Memory B cell (primary cell): ENCODE results near the gene ENDOD1.
A peak's percentile ranks its signal among the peaks of the same experiment; 100 is the strongest.
"Not testable (repeated sequence)": the region's sequence is repeated elsewhere in the genome, so short reads cannot be mapped to it uniquely, and the experiment has no call there.

Experiments used
- ATAC-seq: fragments of 150-1000 bp; cut with Tn5 transposase; 2 replicates; pipeline ENCODE4 v1.10.0; 2021; ENCODE audit warnings: low read depth, mild to moderate bottlenecking, moderate library complexity
- DNase-seq, 2 donors: peaks; one replicate each; pipeline ENCODE4 v3.0.0; 2022; ENCODE audit warnings: low spot score in 2 of 2
- H3K27ac Mint-ChIP-seq: one replicate; pipeline ENCODE4 v1.8.0; 2022; ENCODE audit warnings: mild to moderate bottlenecking, moderate library complexity, mixed read lengths
- H3K27me3 Mint-ChIP-seq: one replicate; pipeline ENCODE4 v1.8.0; 2022; ENCODE audit warnings: mixed read lengths
- H3K36me3 Mint-ChIP-seq: one replicate; pipeline ENCODE4 v1.8.0; 2022; ENCODE audit warnings: mild to moderate bottlenecking, mixed read lengths
- H3K4me1 Mint-ChIP-seq: one replicate; pipeline ENCODE4 v1.8.0; 2022; ENCODE audit warnings: mixed read lengths
- H3K4me3 Mint-ChIP-seq: one replicate; pipeline ENCODE4 v1.8.0; 2022; ENCODE audit warnings: mild to moderate bottlenecking, moderate library complexity, mixed read lengths
- H3K9me3 Mint-ChIP-seq: one replicate; pipeline ENCODE4 v1.8.0; 2022; ENCODE audit warnings: mixed read lengths

Gene ENDOD1

GRCh38 chr11:95089620-95090542, at the start of gene ENDOD1:
TSS of gene ENDOD1 (plus strand) at chr11:95089846. CDS start at chr11:95089928, 82 bp downstream.
- Mint-ChIP-seq H3K4me3 (peak within 1 kb of the TSS; percentile 98), H3K27me3 (no peaks in the 10 kb centered on the region), H3K9me3 (no peaks in the 10 kb centered on the region), H3K27ac (peak within 1 kb of the TSS; percentile 96), H3K36me3 (no peaks in the 10 kb centered on the region), H3K4me1 (peaks cover 37% of the 10 kb centered on the region)
- ATAC-seq (peak; percentile 88), DNase-seq (peak; percentile 81 to 82)

DNA sequence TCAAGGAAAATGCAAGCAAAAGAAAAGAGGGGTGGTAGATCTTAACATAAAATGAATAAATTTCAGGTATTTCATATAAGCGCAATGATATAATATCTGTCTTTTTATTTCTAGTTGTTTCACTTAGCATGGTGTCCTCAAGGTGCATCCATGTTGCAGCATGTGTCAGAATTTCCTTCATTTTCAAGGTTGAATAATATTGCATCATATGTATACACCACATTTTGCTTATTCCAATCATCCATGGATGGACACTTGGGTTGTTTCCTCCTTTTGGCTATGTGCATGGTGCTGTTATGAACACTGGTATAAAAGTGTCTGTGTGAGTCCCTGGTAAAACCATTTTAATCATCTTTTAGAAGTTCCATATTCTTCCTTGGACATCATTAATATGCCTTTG, 47.4 kb upstream of the ENDOD1 start:
- no peak for ATAC-seq
- no peaks in the 10 kb centered on the region for H3K9me3 Mint-ChIP-seq
- no peak for DNase-seq
- H3K4me3 Mint-ChIP-seq: no peak overlapping the region
- H3K27me3 Mint-ChIP-seq: peaks cover 14% of the 10 kb centered on the region
- H3K27ac Mint-ChIP-seq: no peak overlapping the region
- H3K36me3 Mint-ChIP-seq: no peaks in the 10 kb centered on the region
- H3K4me1 Mint-ChIP-seq: no peaks in the 10 kb centered on the region

- H3K4me1 Mint-ChIP-seq: no peaks in the 10 kb centered on the region
- no peak overlapping the region for H3K4me3 Mint-ChIP-seq
- ATAC-seq (no peak), DNase-seq (no peak)
- H3K27me3 Mint-ChIP-seq: peaks cover 13% of the 10 kb centered on the region
- H3K36me3 Mint-ChIP-seq: no peaks in the 10 kb centered on the region
- H3K9me3 Mint-ChIP-seq: no peaks in the 10 kb centered on the region
- no peak overlapping the region for H3K27ac Mint-ChIP-seq
Measured at GRCh38 chr11:95042906-95043305, 46.7 kb upstream of the ENDOD1 start.

GRCh38 chr11:95044010-95044409, 45.6 kb upstream of the ENDOD1 start:
- H3K27ac Mint-ChIP-seq: no peak overlapping the region
- no peaks in the 10 kb centered on the region for H3K9me3 Mint-ChIP-seq
- H3K4me3 Mint-ChIP-seq: no peak overlapping the region
- ATAC-seq (no peak), DNase-seq (no peak)
- peaks cover 11% of the 10 kb centered on the region for H3K27me3 Mint-ChIP-seq
- H3K4me1 Mint-ChIP-seq: no peaks in the 10 kb centered on the region
- no peaks in the 10 kb centered on the region for H3K36me3 Mint-ChIP-seq

DNA sequence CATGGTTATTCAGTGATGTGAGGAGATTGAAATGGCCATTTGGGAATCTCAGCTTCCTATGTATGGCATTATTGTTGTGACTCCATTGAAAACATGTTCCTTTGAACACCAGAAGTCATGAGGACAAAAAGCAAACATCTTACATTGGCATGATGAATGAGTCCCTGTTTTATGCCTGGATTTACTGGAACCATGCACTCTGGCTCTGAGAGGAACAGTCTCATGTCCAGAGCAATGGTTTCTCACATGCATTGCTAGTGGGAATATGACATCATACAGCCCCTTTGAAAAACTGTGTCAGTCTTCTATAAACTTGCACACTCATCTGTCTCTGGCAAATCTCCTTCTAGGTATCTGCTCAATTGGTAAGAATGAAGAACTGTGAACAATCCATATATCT, 43.8 kb upstream of the ENDOD1 start:
- no peak for DNase-seq
- Mint-ChIP-seq H3K27me3 (peaks cover 11% of the 10 kb centered on the region), H3K36me3 (no peaks in the 10 kb centered on the region), H3K4me1 (no peaks in the 10 kb centered on the region), H3K27ac (no peak overlapping the region), H3K4me3 (no peak overlapping the region), H3K9me3 (no peaks in the 10 kb centered on the region)
- ATAC-seq: no peak

GRCh38 chr11:95049122-95049521, 40.5 kb upstream of the ENDOD1 start, which contains the start of gene KDM4F:
TSS of gene KDM4F (plus strand) at chr11:95049422.
- ATAC-seq, H3K4me3 Mint-ChIP-seq, H3K9me3 Mint-ChIP-seq, DNase-seq, H3K27me3 Mint-ChIP-seq, H3K4me1 Mint-ChIP-seq, H3K36me3 Mint-ChIP-seq, H3K27ac Mint-ChIP-seq: not testable (repeated sequence)

GRCh38 chr11:95050595-95051202, 38.9 kb upstream of the ENDOD1 start:
- Mint-ChIP-seq H3K36me3 (no peaks in the 10 kb centered on the region), H3K27ac (no peak overlapping the region), H3K4me1 (peaks cover 10% of the 10 kb centered on the region), H3K4me3 (no peak overlapping the region), H3K9me3 (no peaks in the 10 kb centered on the region), H3K27me3 (peaks cover 6% of the 10 kb centered on the region)
- DNase-seq: no peak
- no peak for ATAC-seq

- H3K27ac Mint-ChIP-seq: no peak overlapping the region
- H3K4me3 Mint-ChIP-seq: no peak overlapping the region
- no peak for DNase-seq
- no peaks in the 10 kb centered on the region for H3K36me3 Mint-ChIP-seq
- no peaks in the 10 kb centered on the region for H3K9me3 Mint-ChIP-seq
- ATAC-seq: no peak
- H3K27me3 Mint-ChIP-seq: peaks cover 1% of the 10 kb centered on the region
- H3K4me1 Mint-ChIP-seq: peaks cover 10% of the 10 kb centered on the region
Measured at GRCh38 chr11:95054356-95054755, 35.3 kb upstream of the ENDOD1 start.

DNA sequence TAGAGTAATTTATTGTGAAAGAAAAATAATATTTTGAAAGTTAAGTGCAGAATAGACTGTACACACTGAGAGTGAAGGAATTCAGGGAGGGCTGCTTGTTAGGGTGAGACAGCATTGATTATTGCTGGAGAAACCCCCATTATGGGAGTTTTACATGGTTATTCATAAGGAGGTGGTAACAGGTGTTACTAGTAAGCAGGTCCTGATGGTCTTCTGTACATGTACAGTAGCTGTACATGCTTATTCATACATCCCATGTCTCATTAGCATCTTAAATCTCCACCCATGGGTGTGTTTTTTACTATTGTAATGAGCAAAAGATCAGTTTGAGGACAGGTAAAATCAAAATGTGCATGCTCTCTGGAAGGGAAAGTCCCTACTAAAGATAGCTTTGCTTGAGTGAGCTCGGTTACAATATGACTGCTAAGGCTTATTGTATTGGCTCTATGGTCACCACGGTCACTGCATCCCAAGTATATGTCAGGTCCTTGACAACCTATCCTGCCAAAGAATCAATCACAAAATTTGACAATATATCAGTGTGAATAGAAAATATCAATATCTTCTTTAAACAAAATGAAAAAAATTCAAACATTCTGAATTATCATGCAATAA, 34.3 kb upstream of the ENDOD1 start:
- ATAC-seq: peak; percentile 80
- H3K4me3 Mint-ChIP-seq: no peak overlapping the region
- no peaks in the 10 kb centered on the region for H3K9me3 Mint-ChIP-seq
- H3K4me1 Mint-ChIP-seq: peaks cover 10% of the 10 kb centered on the region
- H3K36me3 Mint-ChIP-seq: no peaks in the 10 kb centered on the region
- H3K27me3 Mint-ChIP-seq: peaks cover 1% of the 10 kb centered on the region
- no peak for DNase-seq
- no peak overlapping the region for H3K27ac Mint-ChIP-seq

- no peak overlapping the region for H3K4me3 Mint-ChIP-seq
- ATAC-seq (no peak), DNase-seq (no peak)
- H3K36me3 Mint-ChIP-seq: no peaks in the 10 kb centered on the region
- H3K27ac Mint-ChIP-seq: no peak overlapping the region
- H3K27me3 Mint-ChIP-seq: no peaks in the 10 kb centered on the region
- H3K4me1 Mint-ChIP-seq: peaks cover 10% of the 10 kb centered on the region
- no peaks in the 10 kb centered on the region for H3K9me3 Mint-ChIP-seq
Measured at GRCh38 chr11:95057959-95058358, 31.7 kb upstream of the ENDOD1 start.

DNA sequence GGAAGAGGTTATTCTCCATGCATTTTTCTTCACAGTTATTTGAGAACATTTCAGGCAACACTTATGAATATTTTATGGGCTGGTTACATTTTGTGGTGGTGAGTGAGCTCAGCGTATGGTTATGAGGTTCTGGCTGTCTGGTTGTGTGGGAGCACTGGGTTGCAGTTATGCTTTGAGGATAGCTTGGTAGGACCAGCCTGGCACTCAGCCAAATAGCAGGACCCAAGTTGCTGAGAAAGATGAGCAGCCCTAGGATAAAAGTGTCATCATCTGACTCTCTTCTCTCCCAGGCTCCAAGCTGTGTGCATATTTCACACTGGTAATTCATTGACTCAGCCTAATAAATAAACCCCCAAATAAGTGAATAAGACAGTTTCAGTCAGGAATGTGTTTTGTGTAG, 31.0 kb upstream of the ENDOD1 start:
- Mint-ChIP-seq H3K36me3 (no peaks in the 10 kb centered on the region), H3K27me3 (no peaks in the 10 kb centered on the region), H3K27ac (no peak overlapping the region), H3K9me3 (no peaks in the 10 kb centered on the region), H3K4me3 (no peak overlapping the region), H3K4me1 (peaks cover 10% of the 10 kb centered on the region)
- no peak for ATAC-seq
- no peak for DNase-seq

DNA sequence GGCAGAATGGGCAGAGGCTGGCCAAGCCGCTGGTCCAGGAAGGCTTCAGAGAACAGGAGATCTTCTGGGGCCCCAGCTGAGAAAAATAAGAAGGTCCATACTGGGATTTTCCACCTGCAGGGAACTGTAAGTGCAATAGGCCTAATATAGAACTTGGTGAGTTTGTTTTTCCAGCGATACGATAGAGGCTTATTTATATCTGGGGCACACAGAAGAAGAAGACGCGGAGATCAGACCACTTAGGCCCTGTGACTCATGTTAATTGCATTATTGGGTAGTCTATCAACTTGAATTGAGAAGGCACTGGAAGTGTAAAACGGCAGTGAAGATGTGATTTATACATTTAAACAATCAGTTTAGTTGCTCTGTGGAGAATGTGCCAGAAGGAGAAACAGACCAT, 30.6 kb upstream of the ENDOD1 start:
- no peaks in the 10 kb centered on the region for H3K36me3 Mint-ChIP-seq
- no peaks in the 10 kb centered on the region for H3K9me3 Mint-ChIP-seq
- H3K27me3 Mint-ChIP-seq: no peaks in the 10 kb centered on the region
- no peak overlapping the region for H3K27ac Mint-ChIP-seq
- ATAC-seq (no peak), DNase-seq (no peak)
- peaks cover 10% of the 10 kb centered on the region for H3K4me1 Mint-ChIP-seq
- H3K4me3 Mint-ChIP-seq: no peak overlapping the region

- Mint-ChIP-seq H3K4me1 (peaks cover 12% of the 10 kb centered on the region), H3K27ac (no peak overlapping the region), H3K27me3 (no peaks in the 10 kb centered on the region), H3K9me3 (no peaks in the 10 kb centered on the region), H3K36me3 (peaks cover under 1% of the 10 kb centered on the region), H3K4me3 (no peak overlapping the region)
- no peak for DNase-seq
- ATAC-seq: no peak
Measured at GRCh38 chr11:95065336-95065735, 24.3 kb upstream of the ENDOD1 start.

GRCh38 chr11:95066716-95067038, 23.0 kb upstream of the ENDOD1 start, which contains the start of gene SRSF8:
TSS of gene SRSF8 (plus strand) at chr11:95066919. CDS start at chr11:95067227, 308 bp downstream.
- peak within 1 kb of the TSS; percentile 96 for H3K4me3 Mint-ChIP-seq
- H3K4me1 Mint-ChIP-seq: peaks cover 18% of the 10 kb centered on the region
- peak within 1 kb of the TSS; percentile 96 for H3K27ac Mint-ChIP-seq
- H3K9me3 Mint-ChIP-seq: no peaks in the 10 kb centered on the region
- peaks cover 5% of the 10 kb centered on the region for H3K36me3 Mint-ChIP-seq
- H3K27me3 Mint-ChIP-seq: no peaks in the 10 kb centered on the region
- no peak for DNase-seq
- ATAC-seq: peak; percentile 16
